ENCODE measurements around the gene KDM2B. TPM values are rescaled to one million over a fixed set of nuclear protein-coding genes. Genes with fewer than 3 reads are reported as not detected.

Gene KDM2B
- total RNA-seq, 2 donors from 2014 or later: 18.1 to 39.3 TPM

GRCh38 chr12:121515615-121516014 lies 65.2 kb downstream of the KDM2B start:
- H3K9me3 ChIP-seq: no peaks in the 10 kb centered on the region
- WGBS: 80% methylated on average over 7 of the region's 7 CpGs
- DNase-seq (ENCODE audit: low spot score): no peak
- no peaks in the 10 kb centered on the region for H3K36me3 ChIP-seq
- H3K4me3 ChIP-seq: no peak overlapping the region
- no peaks in the 10 kb centered on the region for H3K27me3 ChIP-seq (replicated peaks; ENCODE audit: insufficient read depth)
- no peak overlapping the region for H3K27ac ChIP-seq
- H3K4me1 ChIP-seq (replicated peaks): no peaks in the 10 kb centered on the region
- intact Hi-C loops (cut with DNase I): no loop called here
- TF ChIP-seq POLR2AphosphoS5 (IDR thresholded peaks at IDR 0.05): no peak
- TF ChIP-seq CTCF (IDR thresholded peaks at IDR 0.05): no peak
- TF ChIP-seq POLR2A (IDR thresholded peaks at IDR 0.05): no peak

- H3K4me1 ChIP-seq (replicated peaks): no peaks in the 10 kb centered on the region
- TF ChIP-seq CTCF (IDR thresholded peaks at IDR 0.05): no peak
- TF ChIP-seq POLR2A (IDR thresholded peaks at IDR 0.05): no peak
- no peak overlapping the region for H3K27ac ChIP-seq
- no peaks in the 10 kb centered on the region for H3K27me3 ChIP-seq (replicated peaks; ENCODE audit: insufficient read depth)
- H3K4me3 ChIP-seq: no peak overlapping the region
- H3K36me3 ChIP-seq: no peaks in the 10 kb centered on the region
- H3K9me3 ChIP-seq: no peaks in the 10 kb centered on the region
- no peak for DNase-seq (ENCODE audit: low spot score)
- intact Hi-C loops (cut with DNase I): no loop called here
- WGBS: 69% methylated on average over 16 of the region's 16 CpGs
Measured at GRCh38 chr12:121514184-121514742, 66.6 kb downstream of the KDM2B start.

- H3K36me3 ChIP-seq: no peaks in the 10 kb centered on the region
- H3K27me3 ChIP-seq (replicated peaks; ENCODE audit: insufficient read depth): no peaks in the 10 kb centered on the region
- H3K9me3 ChIP-seq: no peaks in the 10 kb centered on the region
- H3K4me1 ChIP-seq (replicated peaks): no peaks in the 10 kb centered on the region
- WGBS: 85% methylated on average over 16 of the region's 17 CpGs
- TF ChIP-seq POLR2A (IDR thresholded peaks at IDR 0.05) (no peak), POLR2AphosphoS5 (IDR thresholded peaks at IDR 0.05) (no peak)
- H3K27ac ChIP-seq: no peak overlapping the region
- no peak overlapping the region for H3K4me3 ChIP-seq
- no peak for DNase-seq (ENCODE audit: low spot score)
- intact Hi-C loops (cut with DNase I): no loop called here
Measured at GRCh38 chr12:121513464-121514183, 67.2 kb downstream of the KDM2B start.

GRCh38 chr12:121512561-121512960 lies 68.3 kb downstream of the KDM2B start:
- DNase-seq (ENCODE audit: low spot score): no peak
- no peaks in the 10 kb centered on the region for H3K9me3 ChIP-seq
- no peak overlapping the region for H3K27ac ChIP-seq
- H3K27me3 ChIP-seq (replicated peaks; ENCODE audit: insufficient read depth): no peaks in the 10 kb centered on the region
- H3K4me1 ChIP-seq (replicated peaks): no peaks in the 10 kb centered on the region
- H3K36me3 ChIP-seq: no peaks in the 10 kb centered on the region
- intact Hi-C loops (cut with DNase I): no loop called here
- TF ChIP-seq POLR2AphosphoS5 (IDR thresholded peaks at IDR 0.05) (no peak), CTCF (IDR thresholded peaks at IDR 0.05) (no peak), POLR2A (IDR thresholded peaks at IDR 0.05) (no peak)
- no peak overlapping the region for H3K4me3 ChIP-seq
- 66% methylated on average over 12 of the region's 12 CpGs for WGBS

- Histone ChIP-seq H3K9me3 (no peaks in the 10 kb centered on the region), H3K27me3 (replicated peaks; ENCODE audit: insufficient read depth) (no peaks in the 10 kb centered on the region), H3K4me3 (no peak overlapping the region), H3K4me1 (replicated peaks) (no peaks in the 10 kb centered on the region), H3K27ac (no peak overlapping the region), H3K36me3 (no peaks in the 10 kb centered on the region)
- intact Hi-C loops (cut with DNase I): no loop called here
- TF ChIP-seq POLR2AphosphoS5 (IDR thresholded peaks at IDR 0.05): no peak
- no peak for DNase-seq (ENCODE audit: low spot score)
- WGBS: 83% methylated on average over 12 of the region's 12 CpGs
Measured at GRCh38 chr12:121511916-121512315, 68.9 kb downstream of the KDM2B start.

- no peaks in the 10 kb centered on the region for H3K27me3 ChIP-seq (replicated peaks; ENCODE audit: insufficient read depth)
- no peak for DNase-seq (ENCODE audit: low spot score)
- intact Hi-C loops (cut with DNase I): no loop called here
- WGBS: 95% methylated on average over 16 of the region's 16 CpGs
- TF ChIP-seq POLR2AphosphoS5 (IDR thresholded peaks at IDR 0.05) (no peak), POLR2A (IDR thresholded peaks at IDR 0.05) (no peak), CTCF (IDR thresholded peaks at IDR 0.05) (no peak)
- H3K36me3 ChIP-seq: no peaks in the 10 kb centered on the region
- H3K27ac ChIP-seq: no peak overlapping the region
- no peaks in the 10 kb centered on the region for H3K4me1 ChIP-seq (replicated peaks)
- H3K9me3 ChIP-seq: no peaks in the 10 kb centered on the region
- no peak overlapping the region for H3K4me3 ChIP-seq
Measured at GRCh38 chr12:121509339-121509738, 71.5 kb downstream of the KDM2B start.

Data from prostate gland (tissue), 2 donors.